Gastrocnemius medialis (tissue), 4 donors: Measurements from ENCODE around the gene THRAP3. TPM values are rescaled to one million over a fixed set of nuclear protein-coding genes. Genes with fewer than 3 reads are reported as not detected.

ENCODE experiments used
- ATAC-seq, 2 donors: fragments of 150-250 bp; one replicate each; pipeline ENCODE4 v1.9.1; 2016
- DNase-seq, 2 donors: peaks; one replicate each; pipeline ENCODE4 v3.0.0-alpha.2; 2019
- H3K27ac ChIP-seq, 4 donors: fragments of 200-600 bp; sonication (generic); 1 replicate in 1 of 4; 2 replicates in 3 of 4; pipeline ENCODE4 v1.5.1; 2016 to 2018; ENCODE audit warnings: mild to moderate bottlenecking in 2 of 4, moderate library complexity in 1 of 4
- H3K27me3 ChIP-seq, 3 donors: fragments of 200-600 bp; sonication (generic) in 2 of 3; 1 replicate in 1 of 3; 2 replicates in 2 of 3; pipeline versions ENCODE4 v1.5.1 to v1.6.0; 2016 to 2019; ENCODE audit warnings: mild to moderate bottlenecking in 1 of 3, moderate library complexity in 1 of 3
- H3K36me3 ChIP-seq, 2 donors: fragments of 200-600 bp; sonication (generic) in 1 of 2; one replicate each; pipeline ENCODE4 v1.5.1; 2017 to 2018
- H3K4me1 ChIP-seq, 2 donors: fragments of 200-600 bp; sonication (generic) in 1 of 2; one replicate each; pipeline ENCODE4 v1.5.1; 2016 to 2017; ENCODE audit warnings: mild to moderate bottlenecking in 2 of 2
- H3K4me3 ChIP-seq, 4 donors: fragments of 200-600 bp; sonication (generic) in 3 of 4; 1 replicate in 1 of 4; 2 replicates in 3 of 4; pipeline ENCODE4 v1.5.1; 2016 to 2019; ENCODE audit warnings: mild to moderate bottlenecking in 2 of 4
- H3K9me3 ChIP-seq, 3 donors: fragments of 200-600 bp; sonication (generic) in 2 of 3; 1 replicate in 1 of 3; 2 replicates in 2 of 3; pipeline ENCODE4 v1.5.1; 2016 to 2019
- CTCF ChIP-seq, 5 experiments: fragments of 450-650 bp in 3 of 5; fragments of 200-600 bp in 2 of 5; sonication (generic) in 2 of 5; IDR thresholded peaks in 4 of 5; conservative IDR thresholded peaks in 1 of 5; 1 replicate in 4 of 5; 2 replicates in 1 of 5; pipeline ENCODE4 v1.5.1; 2016 to 2019; ENCODE audit warnings: antibody characterized with exemption in 5 of 5, mild to moderate bottlenecking in 3 of 5, moderate library complexity in 3 of 5
- POLR2A ChIP-seq, 2 donors: fragments of 450-650 bp; IDR thresholded peaks; one replicate each; pipeline ENCODE4 v1.6.1; 2017; ENCODE audit warnings: antibody characterized with exemption in 2 of 2, mild to moderate bottlenecking in 2 of 2, moderate library complexity in 2 of 2
- in situ Hi-C, 4 donors: fragments of 200-750 bp; cut with MboI; loops; one replicate each; pipeline versions ENCODE4 v1.15.0 to v1.8.0; 2017; ENCODE audit warnings: low sequenced_read_pairs in 4 of 4
- intact Hi-C: fragments of 100-400 bp; cut with DNase I; formaldehyde crosslinking; loops from one replicate; pipeline ENCODE4 v1.15.1; 2023; ENCODE audit warnings: low total_unique reads
- total RNA-seq, 4 donors: library from RNA; depleted of rRNA; stranded (reverse); fragments of >200 nt; gene quantifications; one replicate each; pipeline versions ENCODE4 v1.1.0 to v1.2.3, GENCODE V29; 2016

THRAP3 gene
- total RNA-seq, 4 donors from 2014 or later: 88.2 to 174 (median 146) TPM

GRCh38 chr1:36322041-36322785 lies 98.0 kb downstream of the THRAP3 start:
- H3K27ac ChIP-seq: peak overlapping the region; percentile 74 to 81 (median 80)
- H3K4me1 ChIP-seq: peaks cover 0 to 12% of the 10 kb centered on the region in 2 donors
- no peak for TF ChIP-seq POLR2A (IDR thresholded peaks at IDR 0.05)
- no peak for TF ChIP-seq CTCF (IDR thresholded peaks at IDR 0.05 in 4 of 5, conservative IDR thresholded peaks at IDR 0.05 in 1 of 5)
- peaks cover 0 to 21% (median 0%) of the 10 kb centered on the region in 3 donors for H3K27me3 ChIP-seq
- ATAC-seq: no peak
- intact Hi-C loops (no loop called here), in situ Hi-C loops (loop anchor here in 1 of 4 donors (25.0 kb wide), 1 partner anchor 90 kb away; no protein-coding TSS in a partner anchor)
- DNase-seq: no peak
- H3K4me3 ChIP-seq: peak overlapping the region; percentile 64 to 69 (median 67)
- no peaks in the 10 kb centered on the region for H3K36me3 ChIP-seq
- no peaks in the 10 kb centered on the region for H3K9me3 ChIP-seq

- peak in 1 of 2 donors; percentile 27 for TF ChIP-seq POLR2A (IDR thresholded peaks at IDR 0.05)
- no peak for TF ChIP-seq CTCF (IDR thresholded peaks at IDR 0.05 in 4 of 5, conservative IDR thresholded peaks at IDR 0.05 in 1 of 5)
- peak overlapping the region; percentile 64 to 69 (median 67) for H3K4me3 ChIP-seq
- in situ Hi-C loops (loop anchor here in 1 of 4 donors (25.0 kb wide), 1 partner anchor 89 kb away; no protein-coding TSS in a partner anchor), intact Hi-C loops (no loop called here)
- peaks cover 0 to 12% of the 10 kb centered on the region in 2 donors for H3K4me1 ChIP-seq
- ATAC-seq (peak; percentile 11 to 25), DNase-seq (no peak)
- no peaks in the 10 kb centered on the region for H3K9me3 ChIP-seq
- peak overlapping the region; percentile 74 to 81 (median 80) for H3K27ac ChIP-seq
- H3K27me3 ChIP-seq: peaks cover 0 to 21% (median 0%) of the 10 kb centered on the region in 3 donors
- H3K36me3 ChIP-seq: no peaks in the 10 kb centered on the region
Measured at GRCh38 chr1:36322786-36323635, 98.8 kb downstream of the THRAP3 start.

GRCh38 chr1:36323636-36324352 lies 99.6 kb downstream of the THRAP3 start, which contains the start of gene EVA1B:
Gene EVA1B (minus strand): TSS chr1:36323645. CDS start chr1:36323037, 608 bp downstream.
- intact Hi-C loops: no loop called here
- TF ChIP-seq CTCF (IDR thresholded peaks at IDR 0.05 in 4 of 5, conservative IDR thresholded peaks at IDR 0.05 in 1 of 5) (no peak), POLR2A (IDR thresholded peaks at IDR 0.05) (peak in 1 of 2 donors; percentile 18)
- no peaks in the 10 kb centered on the region for H3K9me3 ChIP-seq
- peak within 1 kb of the TSS; percentile 74 to 81 (median 80) for H3K27ac ChIP-seq
- peaks cover 0 to 21% (median 0%) of the 10 kb centered on the region in 3 donors for H3K27me3 ChIP-seq
- in situ Hi-C loops: loop anchor here in 1 of 4 donors (25.0 kb wide), 1 partner anchor 89 kb away; no protein-coding TSS in a partner anchor
- DNase-seq: peak; percentile 40 to 65
- H3K4me3 ChIP-seq: peak within 1 kb of the TSS; percentile 64 to 69 (median 67)
- ATAC-seq: peak; percentile 35 to 48
- H3K36me3 ChIP-seq: no peaks in the 10 kb centered on the region
- H3K4me1 ChIP-seq: peaks cover 2 to 12% of the 10 kb centered on the region in 2 donors

GRCh38 chr1:36324353-36324703 lies 100.1 kb downstream of the THRAP3 start:
- Histone ChIP-seq H3K4me3 (peak overlapping the region in 3 of 4 donors; percentile 64 to 69 (median 69)), H3K27ac (peak overlapping the region; percentile 69 to 81 (median 77)), H3K9me3 (no peaks in the 10 kb centered on the region), H3K27me3 (peaks cover 0 to 21% (median 0%) of the 10 kb centered on the region in 3 donors), H3K36me3 (no peaks in the 10 kb centered on the region), H3K4me1 (peaks cover 7 to 12% of the 10 kb centered on the region in 2 donors)
- DNase-seq (no peak), ATAC-seq (no peak)
- intact Hi-C loops: no loop called here
- in situ Hi-C loops: loop anchor here in 1 of 4 donors (25.0 kb wide), 1 partner anchor 88 kb away; no protein-coding TSS in a partner anchor
- TF ChIP-seq CTCF (IDR thresholded peaks at IDR 0.05 in 4 of 5, conservative IDR thresholded peaks at IDR 0.05 in 1 of 5): no peak
- TF ChIP-seq POLR2A (IDR thresholded peaks at IDR 0.05): no peak
